ENCODE data around the gene SLC19A1. TPM values are rescaled to one million over a fixed set of nuclear protein-coding genes. Genes with fewer than 3 reads are reported as not detected.

Gene SLC19A1
- total and polyA plus RNA-seq, 2 donors (not counting 1 experiment from before 2014, with no cell fraction given): 1.7 to 2.1 TPM

- Histone ChIP-seq H3K27ac (ENCODE audit: insufficient read depth, low read length) (no peak overlapping the region), H3K79me2 (ENCODE audit: control insufficient read depth, insufficient read depth, low read length) (no peaks in the 10 kb centered on the region), H3K4me2 (ENCODE audit: extremely low read depth, insufficient read depth, low read length) (no peak overlapping the region), H3K9ac (ENCODE audit: insufficient read depth, low read length) (no peak overlapping the region), H3K36me3 (ENCODE audit: control insufficient read depth, insufficient read depth, low read length) (peaks cover 2% of the 10 kb centered on the region), H3K9me3 (ENCODE audit: control insufficient read depth, insufficient read depth, low read depth, low read length) (no peaks in the 10 kb centered on the region), H3K27me3 (ENCODE audit: control insufficient read depth, insufficient read depth, low read length) (no peaks in the 10 kb centered on the region), H3K4me3 (replicated peaks in 1 of 4; ENCODE audit: control extremely low read depth in 1 of 4, insufficient read depth in 1 of 4, low read depth in 3 of 4, low read length in 4 of 4) (no peak overlapping the region), H2AFZ (ENCODE audit: low read length) (no peak overlapping the region), H3K4me1 (ENCODE audit: control insufficient read depth, extremely low read depth, insufficient read depth, low read length) (no peaks in the 10 kb centered on the region), H4K20me1 (ENCODE audit: control insufficient read depth, extremely low read depth, insufficient read depth, low read length) (no peaks in the 10 kb centered on the region)
- no peak for DNase-seq (ENCODE audit: low read depth in 2 of 2)
- TF ChIP-seq CTCF (conservative IDR thresholded peaks at IDR 0.05 in 1 of 2, IDR thresholded peaks at IDR 0.05 in 1 of 2; ENCODE audit: low read depth in 1 of 2, low read length in 2 of 2) (no peak), EZH2 (IDR thresholded peaks at IDR 0.05; ENCODE audit: low read length, missing control alignments) (no peak)
Observed at GRCh38 chr21:45488931-45489721, 53.1 kb downstream of the SLC19A1 start.

- no peak overlapping the region for H3K4me2 ChIP-seq (ENCODE audit: extremely low read depth, insufficient read depth, low read length)
- H3K27ac ChIP-seq (ENCODE audit: insufficient read depth, low read length): no peak overlapping the region
- H3K4me1 ChIP-seq (ENCODE audit: control insufficient read depth, extremely low read depth, insufficient read depth, low read length): no peaks in the 10 kb centered on the region
- TF ChIP-seq CTCF (conservative IDR thresholded peaks at IDR 0.05 in 1 of 2, IDR thresholded peaks at IDR 0.05 in 1 of 2; ENCODE audit: low read depth in 1 of 2, low read length in 2 of 2): no peak
- TF ChIP-seq EZH2 (IDR thresholded peaks at IDR 0.05; ENCODE audit: low read length, missing control alignments): no peak
- H3K9me3 ChIP-seq (ENCODE audit: control insufficient read depth, insufficient read depth, low read depth, low read length): no peaks in the 10 kb centered on the region
- H3K4me3 ChIP-seq (replicated peaks in 1 of 4; ENCODE audit: control extremely low read depth in 1 of 4, insufficient read depth in 1 of 4, low read depth in 3 of 4, low read length in 4 of 4): no peak overlapping the region
- H2AFZ ChIP-seq (ENCODE audit: low read length): no peak overlapping the region
- H4K20me1 ChIP-seq (ENCODE audit: control insufficient read depth, extremely low read depth, insufficient read depth, low read length): no peaks in the 10 kb centered on the region
- no peak for DNase-seq (ENCODE audit: low read depth in 2 of 2)
- no peaks in the 10 kb centered on the region for H3K79me2 ChIP-seq (ENCODE audit: control insufficient read depth, insufficient read depth, low read length)
- no peak overlapping the region for H3K9ac ChIP-seq (ENCODE audit: insufficient read depth, low read length)
- H3K27me3 ChIP-seq (ENCODE audit: control insufficient read depth, insufficient read depth, low read length): no peaks in the 10 kb centered on the region
- H3K36me3 ChIP-seq (ENCODE audit: control insufficient read depth, insufficient read depth, low read length): peaks cover 7% of the 10 kb centered on the region
Observed at GRCh38 chr21:45487891-45488600, 54.2 kb downstream of the SLC19A1 start.

GRCh38 chr21:45487161-45487806, 55.0 kb downstream of the SLC19A1 start:
- H3K27me3 ChIP-seq (ENCODE audit: control insufficient read depth, insufficient read depth, low read length): no peaks in the 10 kb centered on the region
- H3K4me3 ChIP-seq (replicated peaks in 1 of 4; ENCODE audit: control extremely low read depth in 1 of 4, insufficient read depth in 1 of 4, low read depth in 3 of 4, low read length in 4 of 4): no peak overlapping the region
- no peaks in the 10 kb centered on the region for H3K9me3 ChIP-seq (ENCODE audit: control insufficient read depth, insufficient read depth, low read depth, low read length)
- TF ChIP-seq EZH2 (IDR thresholded peaks at IDR 0.05; ENCODE audit: low read length, missing control alignments) (no peak), CTCF (conservative IDR thresholded peaks at IDR 0.05 in 1 of 2, IDR thresholded peaks at IDR 0.05 in 1 of 2; ENCODE audit: low read depth in 1 of 2, low read length in 2 of 2) (no peak)
- H3K4me1 ChIP-seq (ENCODE audit: control insufficient read depth, extremely low read depth, insufficient read depth, low read length): no peaks in the 10 kb centered on the region
- no peaks in the 10 kb centered on the region for H3K79me2 ChIP-seq (ENCODE audit: control insufficient read depth, insufficient read depth, low read length)
- no peak overlapping the region for H3K4me2 ChIP-seq (ENCODE audit: extremely low read depth, insufficient read depth, low read length)
- no peaks in the 10 kb centered on the region for H4K20me1 ChIP-seq (ENCODE audit: control insufficient read depth, extremely low read depth, insufficient read depth, low read length)
- peaks cover 7% of the 10 kb centered on the region for H3K36me3 ChIP-seq (ENCODE audit: control insufficient read depth, insufficient read depth, low read length)
- H3K9ac ChIP-seq (ENCODE audit: insufficient read depth, low read length): no peak overlapping the region
- H2AFZ ChIP-seq (ENCODE audit: low read length): no peak overlapping the region
- no peak for DNase-seq (ENCODE audit: low read depth in 2 of 2)
- H3K27ac ChIP-seq (ENCODE audit: insufficient read depth, low read length): no peak overlapping the region
